Myocyte (in vitro differentiated cells): Measurements from ENCODE around the gene ETV5. TPM values are rescaled to one million over a fixed set of nuclear protein-coding genes. Genes with fewer than 3 reads are reported as not detected.
A peak's percentile ranks its signal among the peaks of the same experiment; 100 is the strongest.

Experiments
- DNase-seq: peaks from one replicate; pipeline ENCODE4 v3.0.0-alpha.2; 2012; ENCODE audit warnings: low read depth
- total RNA-seq: library from RNA; depleted of rRNA; stranded (reverse); fragments of >200 nt; gene quantifications from 2 replicates; pipeline ENCODE4 v1.2.3, GENCODE V29; 2014

Gene ETV5
- total RNA-seq, 1 donor from 2014 or later: 131 TPM

GRCh38 chr3:186070133-186070532, 38.8 kb downstream of the ETV5 start:
- no peak for DNase-seq

- DNase-seq: no peak
These were observed 39.7 kb downstream of the ETV5 start for GRCh38 chr3:186069199-186069598.

GRCh38 chr3:186068243-186068552, 40.7 kb downstream of the ETV5 start:
- DNase-seq: no peak

- no peak for DNase-seq
These were observed 41.3 kb downstream of the ETV5 start for GRCh38 chr3:186067360-186068242.

- DNase-seq: no peak
These were observed 48.7 kb downstream of the ETV5 start for GRCh38 chr3:186060222-186060621.

- no peak for DNase-seq
These were observed 49.7 kb downstream of the ETV5 start for GRCh38 chr3:186059192-186059591.

GRCh38 chr3:186058225-186058624, 50.7 kb downstream of the ETV5 start:
- DNase-seq: no peak

- peak; percentile 36 for DNase-seq
These were observed 51.3 kb downstream of the ETV5 start for GRCh38 chr3:186057594-186057993.

- no peak for DNase-seq
These were observed 54.0 kb downstream of the ETV5 start for GRCh38 chr3:186054792-186055352.

GRCh38 chr3:186053954-186054791, 54.7 kb downstream of the ETV5 start:
- peak; percentile 89 for DNase-seq

- no peak for DNase-seq
These were observed 56.6 kb downstream of the ETV5 start for GRCh38 chr3:186052096-186052840.

- DNase-seq: peak; percentile 56
These were observed 59.9 kb downstream of the ETV5 start for GRCh38 chr3:186049001-186049400.

GRCh38 chr3:186048119-186048518, 60.8 kb downstream of the ETV5 start:
- DNase-seq: no peak

GRCh38 chr3:186046838-186047237, 62.1 kb downstream of the ETV5 start:
- DNase-seq: no peak

- DNase-seq: no peak
These were observed 63.9 kb downstream of the ETV5 start for GRCh38 chr3:186044968-186045367.

- no peak for DNase-seq
These were observed 64.5 kb downstream of the ETV5 start for GRCh38 chr3:186044427-186044826.

GRCh38 chr3:186042521-186043202, 66.2 kb downstream of the ETV5 start:
- no peak for DNase-seq

- no peak for DNase-seq
These were observed 66.9 kb downstream of the ETV5 start for GRCh38 chr3:186042036-186042435.

GRCh38 chr3:186038360-186038759, 70.5 kb downstream of the ETV5 start:
- DNase-seq: no peak

- DNase-seq: no peak
These were observed 73.6 kb downstream of the ETV5 start for GRCh38 chr3:186035277-186035676.

- peak; percentile 90 for DNase-seq
These were observed 76.6 kb downstream of the ETV5 start for GRCh38 chr3:186032321-186032720.
